DND-41 (cell line): ENCODE results near the gene TAF1B.

Experiments used
- ATAC-seq: fragments of 200-7000 bp; cut with Tn5 transposase; 3 replicates; pipeline ENCODE4 v1.9.1; 2021; ENCODE audit warnings: low read depth; ENCODE audit not compliant: insufficient read depth
- DNase-seq: peaks from one replicate; pipeline ENCODE4 v3.0.0-alpha.2; 2020
- H2AFZ ChIP-seq: 2 replicates; pipeline ENCODE4 v1.6.0; 2012; ENCODE audit warnings: low read depth, low read length
- H3K27ac ChIP-seq: 2 replicates; pipeline ENCODE4 v1.5.1; 2012; ENCODE audit warnings: low read length, inconsistent platforms
- H3K27me3 ChIP-seq: fragments of 200-600 bp; sonication (generic); 2 replicates; pipeline ENCODE4 v1.6.0; 2012; ENCODE audit warnings: low read length, mild to moderate bottlenecking, inconsistent platforms; ENCODE audit not compliant: insufficient read depth, poor library complexity
- H3K36me3 ChIP-seq: 2 replicates; pipeline ENCODE4 v1.5.1; 2012; ENCODE audit warnings: low read length, inconsistent platforms; ENCODE audit not compliant: insufficient read depth
- H3K4me1 ChIP-seq: 2 replicates; pipeline ENCODE4 v1.5.1; 2012; ENCODE audit warnings: mild to moderate bottlenecking, low read length; ENCODE audit not compliant: insufficient read depth
- H3K4me2 ChIP-seq: 2 replicates; pipeline ENCODE4 v1.6.0; 2012; ENCODE audit warnings: mild to moderate bottlenecking, moderate library complexity, low read length, inconsistent platforms; ENCODE audit not compliant: insufficient read depth
- H3K4me3 ChIP-seq, 2 experiments: fragments of 200-600 bp in 1 of 2; shearing (Covaris generic) in 1 of 2; 2 replicates each; pipeline ENCODE4 v1.5.1; 2012 to 2016; ENCODE audit warnings: inconsistent platforms in 2 of 2, low read length in 2 of 2, mild to moderate bottlenecking in 2 of 2, low read depth in 1 of 2, moderate library complexity in 1 of 2
- H3K79me2 ChIP-seq: 2 replicates; pipeline ENCODE4 v1.6.0; 2012; ENCODE audit warnings: low read length, inconsistent platforms; ENCODE audit not compliant: insufficient read depth
- H3K9ac ChIP-seq: 2 replicates; pipeline ENCODE4 v1.6.0; 2012; ENCODE audit warnings: low read depth, mild to moderate bottlenecking, inconsistent platforms, low read length, moderate library complexity
- H3K9me3 ChIP-seq: 2 replicates; pipeline ENCODE4 v1.5.1; 2012; ENCODE audit warnings: low read length, moderate library complexity, mild to moderate bottlenecking, inconsistent platforms; ENCODE audit not compliant: insufficient read depth, severe bottlenecking
- H4K20me1 ChIP-seq: 2 replicates; pipeline ENCODE4 v1.6.0; 2012; ENCODE audit warnings: low read length; ENCODE audit not compliant: insufficient read depth
- EZH2 ChIP-seq: IDR thresholded peaks from 3 replicates; pipeline ENCODE4 v1.6.1; 2012; ENCODE audit warnings: borderline replicate concordance, low read depth, mild to moderate bottlenecking, moderate library complexity, low read length, inconsistent platforms; ENCODE audit not compliant: severe bottlenecking
- TF ChIP-seq, protein P1 (sequence below): IDR thresholded peaks from 2 replicates; pipeline ENCODE4 v1.5.1; 2012; ENCODE audit warnings: borderline replicate concordance, low read length, moderate library complexity, mild to moderate bottlenecking; ENCODE audit not compliant: poor library complexity, severe bottlenecking; ENCODE audit errors: extremely low read depth

Gene TAF1B

DNA sequence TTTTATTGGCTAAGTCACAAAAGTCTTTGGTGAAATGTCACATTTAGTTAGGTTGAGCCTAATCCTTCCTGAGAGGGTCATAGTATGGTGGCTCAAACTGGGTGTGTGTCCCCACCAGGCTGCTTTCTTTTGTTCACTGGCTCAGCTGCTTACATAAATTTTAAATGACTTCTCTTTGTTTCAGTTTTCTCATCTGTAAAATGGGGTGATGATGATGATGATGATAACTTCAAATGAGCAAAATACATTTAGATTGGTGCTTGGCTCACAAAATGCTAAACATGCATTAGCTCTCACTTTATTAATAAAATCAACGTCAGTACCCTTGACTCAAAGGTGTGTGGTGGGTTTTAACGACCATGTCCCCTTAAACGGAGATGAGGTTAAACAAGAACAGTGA, 7.2 kb upstream of the TAF1B start:
- Histone ChIP-seq H3K4me1 (no peaks in the 10 kb centered on the region), H3K9me3 (no peaks in the 10 kb centered on the region), H3K27ac (no peak overlapping the region), H2AFZ (no peak overlapping the region), H3K9ac (no peak overlapping the region), H3K4me3 (no peak overlapping the region), H3K36me3 (no peaks in the 10 kb centered on the region), H3K79me2 (no peaks in the 10 kb centered on the region), H3K4me2 (no peak overlapping the region), H4K20me1 (no peaks in the 10 kb centered on the region), H3K27me3 (peaks cover 14% of the 10 kb centered on the region)
- no peak for ATAC-seq
- TF ChIP-seq EZH2: no peak
- TF ChIP-seq, protein P1, sequence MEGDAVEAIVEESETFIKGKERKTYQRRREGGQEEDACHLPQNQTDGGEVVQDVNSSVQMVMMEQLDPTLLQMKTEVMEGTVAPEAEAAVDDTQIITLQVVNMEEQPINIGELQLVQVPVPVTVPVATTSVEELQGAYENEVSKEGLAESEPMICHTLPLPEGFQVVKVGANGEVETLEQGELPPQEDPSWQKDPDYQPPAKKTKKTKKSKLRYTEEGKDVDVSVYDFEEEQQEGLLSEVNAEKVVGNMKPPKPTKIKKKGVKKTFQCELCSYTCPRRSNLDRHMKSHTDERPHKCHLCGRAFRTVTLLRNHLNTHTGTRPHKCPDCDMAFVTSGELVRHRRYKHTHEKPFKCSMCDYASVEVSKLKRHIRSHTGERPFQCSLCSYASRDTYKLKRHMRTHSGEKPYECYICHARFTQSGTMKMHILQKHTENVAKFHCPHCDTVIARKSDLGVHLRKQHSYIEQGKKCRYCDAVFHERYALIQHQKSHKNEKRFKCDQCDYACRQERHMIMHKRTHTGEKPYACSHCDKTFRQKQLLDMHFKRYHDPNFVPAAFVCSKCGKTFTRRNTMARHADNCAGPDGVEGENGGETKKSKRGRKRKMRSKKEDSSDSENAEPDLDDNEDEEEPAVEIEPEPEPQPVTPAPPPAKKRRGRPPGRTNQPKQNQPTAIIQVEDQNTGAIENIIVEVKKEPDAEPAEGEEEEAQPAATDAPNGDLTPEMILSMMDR: no peak
- DNase-seq: no peak

DNA sequence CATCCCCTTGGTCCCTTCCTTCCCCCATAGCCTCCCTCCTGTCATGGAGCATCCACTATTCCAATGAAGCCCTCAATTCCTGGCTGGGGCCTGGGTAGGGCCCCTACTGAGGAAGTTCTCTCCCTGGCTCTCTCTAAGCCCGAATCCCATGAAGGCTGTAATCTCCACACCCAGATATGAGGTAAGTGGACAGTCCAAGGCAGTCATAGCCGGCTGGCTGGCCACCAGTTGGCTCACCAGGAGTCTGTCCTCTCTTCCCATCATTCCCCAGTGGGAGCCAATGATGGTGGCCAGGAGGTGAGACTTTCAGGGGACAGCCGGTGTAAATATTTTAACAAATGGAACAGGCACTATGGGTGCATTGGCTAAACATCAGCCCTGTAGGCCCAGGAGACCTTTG, 6.8 kb upstream of the TAF1B start:
- Histone ChIP-seq H4K20me1 (no peaks in the 10 kb centered on the region), H2AFZ (no peak overlapping the region), H3K27ac (no peak overlapping the region), H3K36me3 (no peaks in the 10 kb centered on the region), H3K4me1 (no peaks in the 10 kb centered on the region), H3K79me2 (no peaks in the 10 kb centered on the region), H3K4me2 (no peak overlapping the region), H3K27me3 (peaks cover 11% of the 10 kb centered on the region), H3K4me3 (no peak overlapping the region), H3K9me3 (no peaks in the 10 kb centered on the region), H3K9ac (no peak overlapping the region)
- DNase-seq (no peak), ATAC-seq (no peak)
- TF ChIP-seq, protein P1: no peak
- no peak for TF ChIP-seq EZH2

DNA sequence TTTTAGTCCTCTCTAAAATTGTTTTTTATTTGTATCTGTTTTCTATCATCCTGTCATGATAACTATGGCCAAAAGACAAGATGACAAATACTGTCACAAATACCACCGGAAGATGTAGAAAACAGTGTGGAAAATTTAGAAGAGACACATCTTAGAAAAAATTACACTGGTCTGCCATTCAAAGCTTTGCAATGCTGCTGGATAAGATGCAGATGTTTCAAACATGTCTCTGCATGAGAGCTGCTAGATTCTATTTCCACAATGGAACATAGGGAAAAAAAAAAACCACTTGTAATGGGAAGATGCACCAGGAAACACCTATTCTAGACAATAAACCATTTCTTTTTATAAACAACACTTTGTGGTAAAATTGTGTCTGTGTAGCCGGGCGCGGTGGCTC, 5.8 kb upstream of the TAF1B start:
- Histone ChIP-seq H3K4me3 (no peak overlapping the region), H3K9ac (no peak overlapping the region), H4K20me1 (no peaks in the 10 kb centered on the region), H3K27me3 (peaks cover 2% of the 10 kb centered on the region), H3K79me2 (no peaks in the 10 kb centered on the region), H3K27ac (no peak overlapping the region), H3K36me3 (no peaks in the 10 kb centered on the region), H3K4me2 (no peak overlapping the region), H2AFZ (no peak overlapping the region), H3K9me3 (no peaks in the 10 kb centered on the region), H3K4me1 (peaks cover 4% of the 10 kb centered on the region)
- TF ChIP-seq, protein P1: no peak
- TF ChIP-seq EZH2: no peak
- DNase-seq (no peak), ATAC-seq (no peak)

DNA sequence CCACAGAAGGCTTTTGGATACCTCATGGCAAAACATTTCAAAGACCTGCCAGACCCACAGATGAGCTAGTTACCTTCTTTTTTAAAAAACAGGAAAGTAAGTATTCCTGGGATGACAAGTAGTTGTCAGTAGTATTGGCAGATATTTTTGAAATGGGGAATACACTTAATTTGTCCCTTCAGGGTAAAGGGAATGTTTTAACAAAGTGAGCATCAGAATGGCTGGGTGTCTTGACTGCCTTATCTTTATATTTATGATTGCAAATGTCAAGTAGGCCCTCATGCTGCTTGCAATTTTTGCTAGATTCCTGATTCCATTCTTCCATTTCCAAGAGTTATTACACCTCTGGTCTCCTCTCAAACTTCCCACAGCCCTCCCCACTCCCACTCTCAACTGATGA, 4.9 kb upstream of the TAF1B start:
- no peaks in the 10 kb centered on the region for H3K27me3 ChIP-seq
- no peak for DNase-seq
- H3K27ac ChIP-seq: no peak overlapping the region
- H3K4me3 ChIP-seq: no peak overlapping the region
- H3K79me2 ChIP-seq: no peaks in the 10 kb centered on the region
- TF ChIP-seq, protein P1: no peak
- no peak for TF ChIP-seq EZH2
- H3K4me2 ChIP-seq: no peak overlapping the region
- no peaks in the 10 kb centered on the region for H3K9me3 ChIP-seq
- no peaks in the 10 kb centered on the region for H3K36me3 ChIP-seq
- H3K4me1 ChIP-seq: peaks cover 10% of the 10 kb centered on the region
- no peaks in the 10 kb centered on the region for H4K20me1 ChIP-seq
- H3K9ac ChIP-seq: no peak overlapping the region
- no peak for ATAC-seq
- H2AFZ ChIP-seq: no peak overlapping the region
